Stomach (tissue), 4 donors: ENCODE results near the gene CNTN6.

Experiments
- CTCF ChIP-seq, 7 experiments: fragments of 450-650 bp in 4 of 7; fragments of 200-600 bp in 3 of 7; sonication (generic) in 3 of 7; IDR thresholded peaks; one replicate each; pipeline ENCODE4 v1.5.1; 2016 to 2019; ENCODE audit warnings: antibody characterized with exemption in 7 of 7, control low read depth in 2 of 7, mild to moderate bottlenecking in 1 of 7
- EP300 ChIP-seq: sonication (generic); formaldehyde crosslinking; IDR thresholded peaks from one replicate; pipeline ENCODE4 v1.6.1; 2017; ENCODE audit warnings: antibody characterized with exemption
- POLR2A ChIP-seq, 4 donors: fragments of 450-650 bp; IDR thresholded peaks; one replicate each; pipeline ENCODE4 v1.6.1; 2016; ENCODE audit warnings: antibody characterized with exemption in 4 of 4, control low read depth in 2 of 4, mild to moderate bottlenecking in 1 of 4, moderate library complexity in 1 of 4
- POLR2AphosphoS5 ChIP-seq, 3 donors: sonication (generic); formaldehyde crosslinking; IDR thresholded peaks; one replicate each; pipeline ENCODE4 v1.6.1; 2016; ENCODE audit warnings: antibody characterized with exemption in 3 of 3

GRCh38 chr3:1092061-1092460, 763 bp upstream of the CNTN6 start:
- TF ChIP-seq CTCF (IDR thresholded peaks at IDR 0.05) (no peak), POLR2A (IDR thresholded peaks at IDR 0.05) (no peak), POLR2AphosphoS5 (IDR thresholded peaks at IDR 0.05) (no peak), EP300 (no peak)
